Keratinocyte (primary cell): ENCODE measurements around the gene MUC13.

Source experiments
- EZH2 ChIP-seq: IDR thresholded peaks from one replicate; pipeline ENCODE4 v1.6.1; 2012; ENCODE audit warnings: inconsistent platforms, mild to moderate bottlenecking, low read length, moderate library complexity
- TF ChIP-seq, protein P1 (sequence below), 3 experiments: IDR thresholded peaks in 1 of 3; conservative IDR thresholded peaks in 1 of 3; optimal IDR thresholded peaks in 1 of 3; 2 replicates in 2 of 3; 3 replicates in 1 of 3; pipeline versions ENCODE3 to v1.5.1; 2011; ENCODE audit warnings: low read length in 3 of 3, mild to moderate bottlenecking in 3 of 3, moderate library complexity in 2 of 3, control low read depth in 1 of 3, inconsistent platforms in 1 of 3; ENCODE audit not compliant: insufficient read depth in 2 of 3; ENCODE audit errors: extremely low read depth in 1 of 3

DNA sequence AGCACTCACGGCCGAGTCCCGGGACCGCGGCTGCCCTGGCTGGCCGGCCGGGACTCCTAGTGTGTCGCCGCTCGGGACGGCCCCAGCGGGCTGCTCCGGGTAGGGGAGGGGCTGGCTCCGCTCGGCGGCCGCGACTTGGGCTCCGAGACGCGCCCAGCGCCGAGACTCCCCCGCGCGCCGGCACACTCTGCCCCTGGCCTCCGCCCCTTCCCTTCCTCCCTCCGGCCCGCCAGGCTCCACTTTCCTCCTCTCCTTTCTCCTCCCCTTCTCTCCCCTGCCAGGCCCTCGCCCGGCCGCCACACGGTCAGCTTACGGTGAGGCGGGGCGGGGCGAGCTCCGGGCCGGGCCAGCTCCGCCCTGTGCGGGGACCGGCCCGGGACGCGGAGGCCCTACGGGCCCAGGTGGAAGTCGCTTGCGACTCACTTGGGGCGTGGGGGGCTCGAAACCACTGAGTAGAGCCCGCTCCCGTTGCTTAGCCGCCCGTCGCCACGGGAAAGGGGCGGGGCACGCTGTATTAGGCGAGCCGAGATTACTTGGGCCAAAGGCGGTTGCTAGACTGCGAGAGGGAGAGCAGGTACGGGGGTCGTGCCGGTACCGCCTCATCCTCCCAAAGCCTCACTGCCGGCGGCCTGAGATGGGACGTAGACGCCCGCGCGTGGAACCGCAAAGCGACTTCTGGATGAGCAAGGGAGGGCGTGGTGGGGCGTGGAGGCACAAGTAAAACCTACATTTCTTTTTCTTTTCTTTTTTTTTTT lies 47.2 kb downstream of the MUC13 start, which contains the start of gene ITGB5:
- TF ChIP-seq, protein P1, sequence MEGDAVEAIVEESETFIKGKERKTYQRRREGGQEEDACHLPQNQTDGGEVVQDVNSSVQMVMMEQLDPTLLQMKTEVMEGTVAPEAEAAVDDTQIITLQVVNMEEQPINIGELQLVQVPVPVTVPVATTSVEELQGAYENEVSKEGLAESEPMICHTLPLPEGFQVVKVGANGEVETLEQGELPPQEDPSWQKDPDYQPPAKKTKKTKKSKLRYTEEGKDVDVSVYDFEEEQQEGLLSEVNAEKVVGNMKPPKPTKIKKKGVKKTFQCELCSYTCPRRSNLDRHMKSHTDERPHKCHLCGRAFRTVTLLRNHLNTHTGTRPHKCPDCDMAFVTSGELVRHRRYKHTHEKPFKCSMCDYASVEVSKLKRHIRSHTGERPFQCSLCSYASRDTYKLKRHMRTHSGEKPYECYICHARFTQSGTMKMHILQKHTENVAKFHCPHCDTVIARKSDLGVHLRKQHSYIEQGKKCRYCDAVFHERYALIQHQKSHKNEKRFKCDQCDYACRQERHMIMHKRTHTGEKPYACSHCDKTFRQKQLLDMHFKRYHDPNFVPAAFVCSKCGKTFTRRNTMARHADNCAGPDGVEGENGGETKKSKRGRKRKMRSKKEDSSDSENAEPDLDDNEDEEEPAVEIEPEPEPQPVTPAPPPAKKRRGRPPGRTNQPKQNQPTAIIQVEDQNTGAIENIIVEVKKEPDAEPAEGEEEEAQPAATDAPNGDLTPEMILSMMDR (optimal IDR thresholded peaks at IDR 0.05 in 1 of 3, IDR thresholded peaks at IDR 0.05 in 1 of 3, conservative IDR thresholded peaks at IDR 0.05 in 1 of 3; ENCODE audit: extremely low read depth in 1 of 3, insufficient read depth in 2 of 3, low read length in 3 of 3), result no peak
- no peak for TF ChIP-seq EZH2
